Karpas-422 (cell line): ENCODE measurements around the gene BNIP1. TPM values are rescaled to one million over a fixed set of nuclear protein-coding genes. Genes with fewer than 3 reads are reported as not detected.

Experiments
- DNase-seq: peaks from one replicate; pipeline ENCODE4 v3.0.0-alpha.2; 2015
- H2AFZ ChIP-seq: fragments of 200-600 bp; sonication (generic); 2 replicates; pipeline ENCODE4 v1.6.1; 2014; ENCODE audit warnings: antibody characterized with exemption, low read length, mixed read lengths
- H3K27ac ChIP-seq: fragments of 200-600 bp; sonication (generic); 2 replicates; pipeline ENCODE4 v1.5.1; 2014; ENCODE audit warnings: mild to moderate bottlenecking, low read length, moderate library complexity
- H3K27me3 ChIP-seq: fragments of 200-600 bp; sonication (generic); 2 replicates; pipeline ENCODE4 v1.6.1; 2014; ENCODE audit warnings: low read length, mixed read lengths
- H3K36me3 ChIP-seq: fragments of 200-600 bp; sonication (generic); 2 replicates; pipeline ENCODE4 v1.6.1; 2014; ENCODE audit warnings: low read length, mixed read lengths; ENCODE audit not compliant: insufficient read depth
- H3K4me1 ChIP-seq: fragments of 200-600 bp; sonication (generic); 2 replicates; pipeline ENCODE4 v1.6.1; 2014; ENCODE audit warnings: mild to moderate bottlenecking, low read length, mixed read lengths
- H3K4me2 ChIP-seq: fragments of 200-600 bp; sonication (generic); 2 replicates; pipeline ENCODE4 v1.6.1; 2014; ENCODE audit warnings: low read length, low read depth, mild to moderate bottlenecking; ENCODE audit not compliant: poor library complexity, severe bottlenecking
- H3K4me3 ChIP-seq: fragments of 200-600 bp; sonication (generic); 2 replicates; pipeline ENCODE4 v1.5.1; 2014; ENCODE audit warnings: mild to moderate bottlenecking, antibody characterized with exemption, low read length, mixed read lengths
- H3K79me2 ChIP-seq: fragments of 200-600 bp; sonication (generic); 2 replicates; pipeline ENCODE4 v1.6.1; 2014; ENCODE audit warnings: mild to moderate bottlenecking, low read length, mixed read lengths
- H3K9ac ChIP-seq: fragments of 200-600 bp; sonication (generic); 2 replicates; pipeline ENCODE4 v1.6.0; 2014; ENCODE audit warnings: low read length
- H3K9me2 ChIP-seq: fragments of 200-600 bp; sonication (generic), shearing (Covaris generic); replicated peaks from 2 replicates; pipeline ENCODE4 v1.6.0; 2014; ENCODE audit warnings: mild to moderate bottlenecking, low read length, moderate library complexity; ENCODE audit not compliant: insufficient read depth
- H3K9me3 ChIP-seq: fragments of 300-700, 200-600 bp; sonication (generic); 2 replicates; pipeline ENCODE4 v1.6.1; 2014; ENCODE audit warnings: low read length, mixed read lengths
- H4K20me1 ChIP-seq: fragments of 200-600 bp; sonication (generic); 2 replicates; pipeline ENCODE4 v1.6.1; 2014; ENCODE audit warnings: mild to moderate bottlenecking, antibody characterized with exemption, low read length, low read depth; ENCODE audit not compliant: insufficient read depth
- total RNA-seq: library from RNA; depleted of rRNA; stranded (reverse); fragments of >200 nt; shearing (Covaris generic); gene quantifications from 2 replicates; pipeline ENCODE4 v1.2.3, GENCODE V29; 2014; ENCODE audit warnings: low replicate concordance

The BNIP1 gene
- total RNA-seq, 1 experiment from 2014 or later, result 15.1 TPM

DNA sequence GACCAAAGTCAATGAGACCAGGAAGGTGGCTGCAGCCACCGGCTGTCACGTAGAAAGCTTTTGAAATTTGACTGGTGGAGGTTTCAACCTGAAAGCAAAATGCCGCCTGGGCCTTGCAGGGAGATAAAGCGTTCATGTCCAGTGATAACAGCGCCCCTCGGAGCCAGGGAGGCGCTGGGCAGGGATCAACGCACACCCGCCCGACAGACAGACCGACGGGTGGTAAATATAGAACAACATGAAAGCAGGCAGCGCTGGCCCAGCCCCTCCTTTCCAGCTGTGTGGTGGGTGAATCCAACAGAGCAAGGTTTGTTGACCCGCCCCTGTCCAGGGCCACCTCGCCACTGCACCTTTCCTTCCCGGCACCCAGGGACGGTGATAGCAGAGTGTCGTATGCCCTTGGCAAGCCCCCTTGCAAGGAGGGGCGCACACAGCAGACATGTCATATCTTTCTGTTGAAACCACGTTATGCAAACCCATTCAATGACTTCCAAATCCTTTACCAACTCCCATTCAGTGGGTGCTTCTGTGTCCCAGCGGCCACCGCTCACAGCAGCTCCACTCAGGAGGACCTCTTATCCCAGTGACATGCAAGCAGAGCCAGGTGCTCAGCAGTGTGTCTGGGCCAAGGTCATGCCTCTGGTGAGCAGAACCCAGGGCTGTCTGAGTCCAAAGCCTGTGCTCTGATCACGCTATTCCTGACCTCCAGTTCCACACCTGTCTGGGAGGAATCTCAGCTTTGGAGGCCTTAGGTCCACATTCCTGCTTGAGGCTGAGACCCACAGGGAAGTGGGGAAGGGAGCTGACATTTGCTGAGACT, 52.0 kb downstream of the BNIP1 start:
- no peaks in the 10 kb centered on the region for H3K9me2 ChIP-seq
- H3K27me3 ChIP-seq, result 0 out of 2 replicates have a peak, but pooled peaks cover 3% of the 10 kb centered on the region
- H3K79me2 ChIP-seq, result no peaks in the 10 kb centered on the region
- no peaks in the 10 kb centered on the region for H3K4me1 ChIP-seq
- no peak overlapping the region for H3K9ac ChIP-seq
- no peak overlapping the region for H2AFZ ChIP-seq
- no peak overlapping the region for H3K27ac ChIP-seq
- DNase-seq, result no peak
- H3K9me3 ChIP-seq, result no peaks in the 10 kb centered on the region; the same call in 1 of the 2 replicates
- H3K4me2 ChIP-seq, result no peak overlapping the region
- no peaks in the 10 kb centered on the region for H3K36me3 ChIP-seq
- H4K20me1 ChIP-seq, result no peaks in the 10 kb centered on the region
- no peak overlapping the region for H3K4me3 ChIP-seq

- Histone ChIP-seq H3K4me3 (no peak overlapping the region), H3K4me1 (peaks cover 6% of the 10 kb centered on the region), H4K20me1 (no peaks in the 10 kb centered on the region), H3K4me2 (no peak overlapping the region), H3K27ac (no peak overlapping the region), H3K9me3 (no peaks in the 10 kb centered on the region; the same call in 1 of the 2 replicates), H3K9me2 (no peaks in the 10 kb centered on the region), H2AFZ (no peak overlapping the region), H3K9ac (no peak overlapping the region), H3K36me3 (no peaks in the 10 kb centered on the region), H3K27me3 (0 out of 2 replicates have a peak, but pooled peaks cover 3% of the 10 kb centered on the region), H3K79me2 (no peaks in the 10 kb centered on the region)
- DNase-seq, result no peak
Observed at GRCh38 chr5:173197375-173197891, 53.1 kb downstream of the BNIP1 start.

GRCh38 chr5:173198049-173198448, 53.7 kb downstream of the BNIP1 start:
- no peaks in the 10 kb centered on the region for H4K20me1 ChIP-seq
- H3K27ac ChIP-seq, result no peak overlapping the region
- H3K27me3 ChIP-seq, result 0 out of 2 replicates have a peak, but pooled peaks cover 3% of the 10 kb centered on the region
- no peaks in the 10 kb centered on the region for H3K9me2 ChIP-seq
- no peaks in the 10 kb centered on the region for H3K79me2 ChIP-seq
- peaks cover 10% of the 10 kb centered on the region for H3K4me1 ChIP-seq
- H3K9ac ChIP-seq, result no peak overlapping the region
- H2AFZ ChIP-seq, result no peak overlapping the region
- no peak overlapping the region for H3K4me2 ChIP-seq
- H3K36me3 ChIP-seq, result no peaks in the 10 kb centered on the region
- H3K4me3 ChIP-seq, result no peak overlapping the region
- no peak for DNase-seq
- no peaks in the 10 kb centered on the region; the same call in 1 of the 2 replicates for H3K9me3 ChIP-seq

DNA sequence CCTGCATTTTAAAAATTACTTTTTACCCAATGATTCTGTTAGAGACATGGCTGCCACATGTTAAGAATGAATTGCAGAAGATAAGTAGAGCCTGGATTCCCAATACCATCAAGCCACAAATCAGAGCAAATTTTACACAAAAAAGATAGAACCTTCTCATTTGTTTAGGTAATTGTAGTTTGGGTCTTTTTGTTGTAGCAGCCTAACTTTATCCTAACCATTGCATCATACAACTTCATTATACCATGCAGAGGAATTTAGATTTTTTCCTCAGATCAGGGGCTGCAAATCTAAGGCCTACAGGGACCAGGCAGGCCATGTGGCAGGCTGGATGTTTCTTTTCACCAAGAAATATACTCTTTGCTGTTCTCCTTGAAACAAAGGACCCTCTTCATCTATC, 56.0 kb downstream of the BNIP1 start:
- H2AFZ ChIP-seq, result no peak overlapping the region
- H3K27ac ChIP-seq, result no peak overlapping the region
- H3K9ac ChIP-seq, result no peak overlapping the region
- no peaks in the 10 kb centered on the region for H4K20me1 ChIP-seq
- H3K9me2 ChIP-seq, result no peaks in the 10 kb centered on the region
- no peaks in the 10 kb centered on the region; the same call in 1 of the 2 replicates for H3K9me3 ChIP-seq
- peaks cover 10% of the 10 kb centered on the region for H3K4me1 ChIP-seq
- no peak overlapping the region for H3K4me3 ChIP-seq
- no peaks in the 10 kb centered on the region for H3K79me2 ChIP-seq
- no peak overlapping the region for H3K4me2 ChIP-seq
- no peaks in the 10 kb centered on the region for H3K36me3 ChIP-seq
- DNase-seq, result no peak
- 0 out of 2 replicates have a peak, but pooled peaks cover 3% of the 10 kb centered on the region for H3K27me3 ChIP-seq

DNA sequence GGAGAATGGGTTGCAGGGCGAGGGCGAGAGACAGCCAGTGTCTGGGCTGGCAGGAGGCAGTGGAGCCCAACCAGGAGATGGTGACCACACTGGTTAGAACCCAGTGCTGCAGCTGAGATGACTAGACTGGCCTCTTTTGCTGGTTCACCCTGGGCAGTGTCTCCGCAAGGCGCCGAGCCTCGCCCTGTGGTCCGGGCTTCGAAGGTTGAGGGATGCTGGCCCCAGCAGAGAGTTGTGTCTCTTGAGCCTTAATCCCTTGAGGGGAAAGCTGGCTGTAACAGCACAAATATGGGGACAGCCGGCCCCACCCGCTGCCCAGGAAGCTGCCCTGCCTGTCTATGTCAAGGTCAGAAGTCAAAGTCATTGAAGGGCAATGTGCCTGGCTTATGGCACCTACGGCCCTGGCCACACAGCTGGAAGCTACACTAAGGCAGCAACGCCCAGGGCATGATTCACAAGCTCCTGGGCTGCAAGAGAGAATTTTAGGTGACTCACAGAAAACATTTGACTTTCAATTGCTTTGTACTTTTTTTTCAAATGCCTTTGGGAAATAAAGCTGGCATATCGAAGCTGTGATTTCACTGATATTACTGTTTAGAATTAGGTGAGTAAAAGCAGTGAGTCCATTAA, 57.4 kb downstream of the BNIP1 start:
- no peaks in the 10 kb centered on the region for H3K9me2 ChIP-seq
- no peak overlapping the region for H3K27ac ChIP-seq
- H3K4me3 ChIP-seq, result no peak overlapping the region
- no peaks in the 10 kb centered on the region for H3K36me3 ChIP-seq
- H2AFZ ChIP-seq, result no peak overlapping the region
- H3K9ac ChIP-seq, result no peak overlapping the region
- H3K79me2 ChIP-seq, result no peaks in the 10 kb centered on the region
- no peaks in the 10 kb centered on the region for H4K20me1 ChIP-seq
- no peak for DNase-seq
- peaks cover 10% of the 10 kb centered on the region for H3K4me1 ChIP-seq
- H3K27me3 ChIP-seq, result 0 out of 2 replicates have a peak, but pooled peaks cover 3% of the 10 kb centered on the region
- H3K4me2 ChIP-seq, result no peak overlapping the region
- no peaks in the 10 kb centered on the region; the same call in 1 of the 2 replicates for H3K9me3 ChIP-seq

DNA sequence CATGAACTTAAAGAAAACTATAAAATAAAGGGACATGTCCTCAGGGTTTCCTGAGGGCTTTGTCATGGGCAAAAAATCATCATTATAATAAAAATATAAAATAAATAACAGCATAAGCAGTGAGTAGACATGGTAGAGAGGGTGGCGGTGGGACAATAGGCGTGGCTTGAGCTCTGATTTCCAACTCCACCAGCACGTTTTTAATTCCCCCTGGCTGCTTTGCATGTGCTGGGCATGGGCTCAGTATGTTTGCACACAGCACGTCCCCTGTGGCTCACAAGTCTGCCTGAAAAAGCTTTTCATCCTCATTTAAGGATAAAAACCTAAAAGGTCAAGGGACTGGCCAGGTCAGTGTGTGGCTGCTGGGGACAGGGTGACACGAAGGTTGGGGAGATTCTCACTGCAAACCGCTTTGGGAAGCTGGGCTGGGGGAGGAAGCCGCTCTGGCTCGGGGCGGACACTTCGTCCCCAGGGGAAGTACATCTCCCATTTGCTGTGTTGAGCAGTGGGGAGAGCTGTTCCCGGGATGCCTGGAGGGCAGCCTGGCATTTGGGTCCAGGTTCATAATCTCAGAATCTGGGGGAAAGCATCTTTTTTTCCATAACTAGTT, 58.0 kb downstream of the BNIP1 start:
- H3K79me2 ChIP-seq, result no peaks in the 10 kb centered on the region
- H3K4me2 ChIP-seq, result no peak overlapping the region
- H3K9ac ChIP-seq, result no peak overlapping the region
- no peaks in the 10 kb centered on the region for H3K36me3 ChIP-seq
- H3K27ac ChIP-seq, result no peak overlapping the region
- H3K9me3 ChIP-seq, result no peaks in the 10 kb centered on the region; the same call in 1 of the 2 replicates
- H3K27me3 ChIP-seq, result 0 out of 2 replicates have a peak, but pooled peaks cover 3% of the 10 kb centered on the region
- no peaks in the 10 kb centered on the region for H4K20me1 ChIP-seq
- H3K4me1 ChIP-seq, result peaks cover 10% of the 10 kb centered on the region
- no peak overlapping the region for H2AFZ ChIP-seq
- no peak for DNase-seq
- H3K9me2 ChIP-seq, result no peaks in the 10 kb centered on the region
- H3K4me3 ChIP-seq, result no peak overlapping the region

DNA sequence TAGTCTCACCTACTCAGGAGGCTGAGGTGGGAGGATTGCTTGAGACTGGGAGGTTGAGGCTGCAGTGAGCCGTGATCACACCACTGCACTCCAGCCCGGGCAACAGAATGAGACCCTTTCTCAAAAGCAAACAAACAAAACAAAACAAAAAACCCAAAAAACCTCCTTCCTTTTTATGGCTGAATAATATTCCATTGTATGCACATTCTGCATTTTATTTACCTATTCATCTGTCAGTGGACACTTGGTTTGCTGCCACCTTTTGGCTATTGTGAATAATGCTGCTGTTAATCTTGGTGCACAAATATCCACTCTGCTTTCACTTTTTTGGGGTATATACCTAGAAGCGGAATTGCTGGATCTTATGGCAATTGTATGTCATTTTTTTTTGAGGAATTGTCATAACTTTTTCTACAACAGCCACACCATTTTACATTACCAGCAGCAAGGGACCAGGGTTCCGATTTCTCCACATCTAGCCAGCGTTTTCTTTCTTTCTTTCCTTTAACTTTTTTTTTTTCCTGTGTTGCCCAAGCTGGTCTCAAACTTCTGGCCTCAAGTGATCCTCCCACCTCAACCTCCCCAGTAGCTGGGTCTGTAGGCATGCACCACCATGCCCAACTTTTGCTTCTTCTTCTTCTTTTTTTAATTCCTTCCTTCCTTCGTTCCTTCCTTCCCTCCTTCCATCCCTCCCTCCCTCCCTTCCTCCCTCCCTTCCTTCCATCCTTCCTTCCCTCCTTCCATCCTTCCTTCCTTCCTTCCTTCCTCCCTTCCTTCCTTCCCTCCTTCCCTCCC, 60.1 kb downstream of the BNIP1 start:
- no peaks in the 10 kb centered on the region for H3K9me2 ChIP-seq
- 0 out of 2 replicates have a peak, but pooled peaks cover 2% of the 10 kb centered on the region for H3K27me3 ChIP-seq
- peaks cover 10% of the 10 kb centered on the region for H3K4me1 ChIP-seq
- H3K4me3 ChIP-seq, result no peak overlapping the region
- H3K36me3 ChIP-seq, result no peaks in the 10 kb centered on the region
- no peak overlapping the region for H3K27ac ChIP-seq
- no peak overlapping the region for H2AFZ ChIP-seq
- DNase-seq, result peak; percentile 70
- H3K4me2 ChIP-seq, result no peak overlapping the region
- no peaks in the 10 kb centered on the region; the same call in 1 of the 2 replicates for H3K9me3 ChIP-seq
- no peaks in the 10 kb centered on the region for H3K79me2 ChIP-seq
- H3K9ac ChIP-seq, result no peak overlapping the region
- no peaks in the 10 kb centered on the region for H4K20me1 ChIP-seq
